SU-DHL-6 (cell line): ENCODE data around the gene GSDMA.

Experiments used
- CTCF ChIP-seq: fragments of 200-600 bp; sonication (generic); IDR thresholded peaks from one replicate; pipeline ENCODE4 v1.5.1; 2017; ENCODE audit warnings: antibody characterized with exemption, mild to moderate bottlenecking, low read length, moderate library complexity; ENCODE audit not compliant: insufficient read depth, poor library complexity, severe bottlenecking
- EZH2phosphoT487 ChIP-seq: fragments of 200-600 bp; sonication (generic), shearing (Covaris generic); conservative IDR thresholded peaks from 2 replicates; pipeline ENCODE4 v1.6.1; 2018; ENCODE audit warnings: mild to moderate bottlenecking, antibody characterized with exemption, low read length, moderate library complexity, mixed read lengths

- TF ChIP-seq CTCF: no peak
- TF ChIP-seq EZH2phosphoT487: no peak
These were observed 37.3 kb upstream of the GSDMA start for GRCh38 chr17:39925282-39926134.
